Trophoblast cell (in vitro differentiated cells and primary cell): ENCODE results near the gene PTCHD1.

ENCODE experiments used
- DNase-seq, 2 donors: peaks; one replicate each; pipeline ENCODE4 v3.0.0-alpha.2; 2016
- H2AFZ ChIP-seq: 2 replicates; pipeline ENCODE4 v1.6.1; 2013; ENCODE audit warnings: low read length, moderate library complexity, mild to moderate bottlenecking; ENCODE audit not compliant: insufficient read depth, poor library complexity
- H2AK5ac ChIP-seq: 2 replicates; pipeline ENCODE4 v1.6.1; 2013; ENCODE audit warnings: mild to moderate bottlenecking, low read length
- H2BK120ac ChIP-seq: 2 replicates; pipeline ENCODE4 v1.6.1; 2013; ENCODE audit warnings: low read length, mild to moderate bottlenecking, moderate library complexity; ENCODE audit not compliant: insufficient read depth, poor library complexity
- H2BK12ac ChIP-seq: 2 replicates; pipeline ENCODE4 v1.6.1; 2013; ENCODE audit warnings: mild to moderate bottlenecking, low read length, moderate library complexity
- H2BK5ac ChIP-seq: 2 replicates; pipeline ENCODE4 v1.6.1; 2013; ENCODE audit warnings: low read length, low read depth, moderate library complexity, mild to moderate bottlenecking; ENCODE audit not compliant: poor library complexity
- H3K14ac ChIP-seq: 2 replicates; pipeline ENCODE4 v1.6.1; 2013; ENCODE audit warnings: mild to moderate bottlenecking, low read length
- H3K18ac ChIP-seq: 2 replicates; pipeline ENCODE4 v1.6.1; 2013; ENCODE audit warnings: mild to moderate bottlenecking, low read length
- H3K23ac ChIP-seq: 2 replicates; pipeline ENCODE4 v1.6.1; 2013; ENCODE audit warnings: low read length
- H3K27ac ChIP-seq: 2 replicates; pipeline ENCODE4 v1.5.1; 2013; ENCODE audit warnings: low read depth, mild to moderate bottlenecking, inconsistent platforms, low read length, moderate library complexity
- H3K27me3 ChIP-seq: 2 replicates; pipeline ENCODE4 v1.6.1; 2013; ENCODE audit warnings: inconsistent platforms, mild to moderate bottlenecking, low read length, moderate library complexity; ENCODE audit not compliant: insufficient read depth
- H3K36me3 ChIP-seq, 2 experiments: 1 replicate in 1 of 2; 2 replicates in 1 of 2; pipeline ENCODE4 v1.6.1; 2013; ENCODE audit warnings: low read length in 2 of 2, mild to moderate bottlenecking in 2 of 2, moderate library complexity in 1 of 2; ENCODE audit not compliant: insufficient read depth in 2 of 2, control insufficient read depth in 1 of 2
- H3K4ac ChIP-seq: 2 replicates; pipeline ENCODE4 v1.6.1; 2013; ENCODE audit warnings: low read depth, mild to moderate bottlenecking, low read length, moderate library complexity
- H3K4me1 ChIP-seq, 2 experiments: 1 replicate in 1 of 2; 2 replicates in 1 of 2; pipeline ENCODE4 v1.6.1; 2013; ENCODE audit warnings: low read length in 2 of 2, mild to moderate bottlenecking in 2 of 2, moderate library complexity in 1 of 2; ENCODE audit not compliant: insufficient read depth in 2 of 2, control insufficient read depth in 1 of 2
- H3K4me2 ChIP-seq: 2 replicates; pipeline ENCODE4 v1.6.1; 2013; ENCODE audit warnings: inconsistent platforms, mild to moderate bottlenecking, low read length, moderate library complexity
- H3K4me3 ChIP-seq: 2 replicates; pipeline ENCODE4 v1.5.1; 2013; ENCODE audit warnings: mild to moderate bottlenecking, low read depth, low read length, inconsistent platforms
- H3K79me1 ChIP-seq: one replicate; pipeline ENCODE4 v1.6.1; 2013; ENCODE audit warnings: low read length
- H3K79me2 ChIP-seq: 2 replicates; pipeline ENCODE4 v1.6.1; 2013; ENCODE audit warnings: low read length, mild to moderate bottlenecking; ENCODE audit not compliant: control insufficient read depth, insufficient read depth, poor library complexity
- H3K9ac ChIP-seq: 2 replicates; pipeline ENCODE4 v1.6.1; 2013; ENCODE audit warnings: mild to moderate bottlenecking, low read length
- H3K9me3 ChIP-seq: 2 replicates; pipeline ENCODE4 v1.6.1; 2013; ENCODE audit warnings: low read depth, mild to moderate bottlenecking, control low read depth, inconsistent platforms, low read length; ENCODE audit not compliant: insufficient read depth
- H4K12ac ChIP-seq: 2 replicates; pipeline ENCODE4 v1.6.1; 2013; ENCODE audit warnings: low read depth, mild to moderate bottlenecking, low read length, moderate library complexity
- H4K8ac ChIP-seq: 2 replicates; pipeline ENCODE4 v1.6.1; 2013; ENCODE audit warnings: low read depth, mild to moderate bottlenecking, low read length, moderate library complexity
- H4K91ac ChIP-seq: one replicate; pipeline ENCODE4 v1.6.1; 2013; ENCODE audit warnings: low read depth, mild to moderate bottlenecking, low read length, moderate library complexity
- WGBS: extraction: QIAGEN DNeasy Blood & Tissue Kit; methylation state at CpG from one replicate; pipeline ENCODE4 v1.1.7; 2013; ENCODE audit warnings: missing lambda C conversion rate; ENCODE audit not compliant: insufficient read length, insufficient coverage; ENCODE audit errors: extremely low coverage; 5-methylcytosine and 5-hydroxymethylcytosine counted together

Gene PTCHD1

DNA sequence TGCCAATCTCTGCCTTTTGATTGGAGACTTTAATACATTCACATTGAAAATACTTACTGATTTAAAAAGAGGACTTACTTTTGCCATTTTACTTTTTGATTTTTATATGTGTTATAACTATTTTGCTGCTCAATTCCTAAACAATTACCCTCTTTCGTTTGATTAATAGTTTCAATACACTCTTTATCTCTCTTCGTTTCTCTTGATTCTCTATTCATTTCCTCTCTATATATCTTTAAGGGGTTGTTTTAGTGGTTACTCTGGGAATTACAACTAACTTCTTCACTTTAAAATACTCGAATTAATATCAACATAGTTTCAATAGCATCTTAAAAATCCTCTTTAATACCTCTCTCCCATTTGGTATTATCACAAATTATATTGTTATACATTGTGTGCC is 116.6 kb downstream of the PTCHD1 start:
- no peak overlapping the region for H2BK120ac ChIP-seq
- no peak overlapping the region for H3K4ac ChIP-seq

More for the DNA sequence above, 116.6 kb downstream of the PTCHD1 start:
- no peak overlapping the region for H2AK5ac ChIP-seq
- no peak overlapping the region for H3K4me3 ChIP-seq
- no peaks in the 10 kb centered on the region for H3K9me3 ChIP-seq
- no peak overlapping the region for H3K9ac ChIP-seq
- no peak overlapping the region for H3K18ac ChIP-seq
- H3K27ac ChIP-seq, result no peak overlapping the region
- no peak for DNase-seq
- no peaks in the 10 kb centered on the region for H3K36me3 ChIP-seq
- no peak overlapping the region for H2AFZ ChIP-seq
- no peaks in the 10 kb centered on the region for H3K79me1 ChIP-seq
- no peak overlapping the region for H4K12ac ChIP-seq
- no peak overlapping the region for H3K4me2 ChIP-seq
- 100% methylated on average over 2 of the region's 3 CpGs for WGBS
- H4K8ac ChIP-seq, result no peak overlapping the region
- no peak overlapping the region for H3K23ac ChIP-seq
- no peak overlapping the region for H3K14ac ChIP-seq
- no peak overlapping the region for H4K91ac ChIP-seq
- no peak overlapping the region for H2BK12ac ChIP-seq
- H3K79me2 ChIP-seq, result no peaks in the 10 kb centered on the region
- no peak overlapping the region for H2BK5ac ChIP-seq
- H3K4me1 ChIP-seq, result no peaks in the 10 kb centered on the region
- no peaks in the 10 kb centered on the region for H3K27me3 ChIP-seq
